HL-60 (cell line): ENCODE results near the gene RAPGEF4.

Source experiments
- CTCF ChIP-seq: IDR thresholded peaks from one replicate; pipeline ENCODE4 v1.5.1; 2011; ENCODE audit warnings: low read length, control low read depth, inconsistent platforms; ENCODE audit not compliant: insufficient read depth
- GABPA ChIP-seq: IDR thresholded peaks from 2 replicates; pipeline ENCODE4 v1.6.1; 2012; ENCODE audit warnings: low read depth
- POLR2AphosphoS5 ChIP-seq: IDR thresholded peaks from 2 replicates; pipeline ENCODE4 v1.6.1; 2012; ENCODE audit warnings: low read depth
- SPI1 ChIP-seq: IDR thresholded peaks from 2 replicates; pipeline ENCODE4 v1.6.1; 2012; ENCODE audit warnings: low read depth, mild to moderate bottlenecking, borderline replicate concordance

DNA sequence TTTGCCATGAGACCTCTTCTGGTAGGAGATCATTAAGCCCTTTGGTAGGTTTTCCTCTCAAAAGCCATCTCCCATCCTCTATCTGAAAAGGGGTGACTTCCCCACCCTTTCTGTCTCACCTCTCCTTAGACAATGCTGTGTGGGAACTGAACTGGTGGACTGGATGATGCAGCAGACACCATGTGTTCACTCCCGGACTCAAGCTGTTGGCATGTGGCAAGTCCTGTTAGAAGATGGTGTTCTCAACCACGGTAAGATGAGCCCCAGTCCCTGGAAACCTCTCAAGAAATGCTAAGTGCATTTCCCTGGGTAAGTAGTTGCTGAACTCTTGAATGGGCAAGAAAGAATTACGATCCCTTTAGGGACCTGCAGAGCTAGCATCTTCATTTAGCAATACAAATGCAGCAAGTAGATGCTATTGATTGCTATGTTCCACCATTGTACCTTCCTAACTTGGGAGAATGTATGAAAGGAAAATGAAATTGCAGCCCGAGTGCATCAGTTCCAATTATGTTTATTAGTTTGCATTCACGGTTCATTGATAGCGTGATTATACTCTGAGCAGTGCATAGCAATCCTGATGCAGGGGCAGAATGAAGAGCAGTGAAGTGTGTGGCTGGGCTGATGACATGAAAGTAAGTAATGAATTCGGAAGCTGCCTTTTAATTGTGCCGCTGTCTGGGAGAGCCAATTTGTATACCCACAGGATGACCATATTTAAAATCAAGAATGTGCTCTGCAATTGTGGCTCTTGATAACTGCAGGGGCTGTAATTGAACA lies 230.0 kb downstream of the RAPGEF4 start:
- TF ChIP-seq CTCF = no peak
- no peak for TF ChIP-seq POLR2AphosphoS5
- no peak for TF ChIP-seq GABPA
- TF ChIP-seq SPI1 = no peak
